Ammon's horn (tissue), 1 donor: Measurements from ENCODE around the gene ADH5.
"Not testable (repeated sequence)": the region's sequence is repeated elsewhere in the genome, so short reads cannot be mapped to it uniquely, and the experiment has no call there.

ENCODE experiments used
- DNase-seq: peaks from one replicate; pipeline ENCODE4 v3.0.0-alpha.2; 2016; ENCODE audit warnings: low spot score

The ADH5 gene

DNA sequence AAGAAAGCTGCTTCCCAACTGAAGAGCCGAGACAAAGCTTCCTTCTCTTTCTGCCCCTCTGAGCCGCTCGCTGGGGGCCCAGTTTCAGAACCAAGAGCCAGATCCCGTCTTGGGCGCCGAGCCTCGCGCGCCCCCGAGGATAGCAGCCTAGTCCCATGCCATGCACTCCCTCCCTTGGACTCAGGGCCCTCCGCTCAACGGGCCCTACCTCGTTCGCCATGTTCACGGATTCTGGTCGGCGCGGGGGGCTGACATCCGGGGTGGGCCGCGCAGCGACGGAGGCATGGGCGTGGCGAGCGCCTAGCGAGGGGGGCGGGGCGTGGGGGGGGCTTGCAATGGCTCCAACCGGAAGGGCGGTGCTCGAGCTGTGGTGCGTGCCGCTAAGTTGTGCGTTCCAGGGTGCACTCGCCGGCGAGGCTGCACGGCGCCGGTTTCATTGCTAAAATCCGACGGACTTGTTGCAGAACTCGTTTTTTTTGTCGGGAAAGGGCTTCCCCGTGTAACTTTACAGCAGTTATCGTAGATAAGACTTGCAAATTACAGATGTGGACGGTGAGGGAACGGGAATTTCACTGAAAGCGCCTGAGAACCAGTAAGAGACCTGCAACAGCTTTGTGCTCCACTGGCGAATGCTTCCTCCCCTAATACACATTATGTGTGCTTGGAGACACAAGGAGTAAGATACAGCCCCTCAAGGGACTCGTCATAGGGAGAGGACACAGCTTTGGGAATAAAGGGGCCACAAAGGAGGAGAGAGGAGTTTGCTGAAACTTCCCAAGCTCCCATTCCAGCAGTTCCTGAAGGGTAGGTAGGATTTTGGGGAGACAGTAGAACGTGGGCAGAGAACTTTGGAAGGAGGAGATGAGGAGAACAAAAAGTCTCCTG, at the start of gene ADH5:
Gene ADH5, minus strand, starts transcription at position 308 of the 885 bp plus-strand sequence. Its CDS starts 88 bp downstream, at position 220.
- DNase-seq: peak; percentile 91

DNA sequence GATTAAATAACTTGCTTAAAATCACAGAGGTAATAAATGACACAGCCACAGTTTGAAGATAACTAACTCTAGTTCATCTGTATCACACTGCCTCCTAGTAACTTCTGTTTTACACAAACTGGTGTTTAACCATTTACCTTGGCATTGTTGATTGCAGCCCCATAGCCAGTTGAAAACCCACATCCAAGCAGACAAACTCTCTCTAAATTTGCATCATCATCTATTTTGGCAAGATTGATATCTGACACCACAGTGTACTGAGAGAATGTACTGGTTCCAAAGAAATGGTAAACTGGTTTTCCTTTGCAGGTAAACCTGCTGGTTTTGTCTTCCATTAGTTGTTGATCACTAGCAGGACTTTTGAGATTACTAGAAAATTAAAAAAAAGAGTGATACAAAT, 47.7 kb upstream of the ADH5 start:
- DNase-seq: no peak

DNA sequence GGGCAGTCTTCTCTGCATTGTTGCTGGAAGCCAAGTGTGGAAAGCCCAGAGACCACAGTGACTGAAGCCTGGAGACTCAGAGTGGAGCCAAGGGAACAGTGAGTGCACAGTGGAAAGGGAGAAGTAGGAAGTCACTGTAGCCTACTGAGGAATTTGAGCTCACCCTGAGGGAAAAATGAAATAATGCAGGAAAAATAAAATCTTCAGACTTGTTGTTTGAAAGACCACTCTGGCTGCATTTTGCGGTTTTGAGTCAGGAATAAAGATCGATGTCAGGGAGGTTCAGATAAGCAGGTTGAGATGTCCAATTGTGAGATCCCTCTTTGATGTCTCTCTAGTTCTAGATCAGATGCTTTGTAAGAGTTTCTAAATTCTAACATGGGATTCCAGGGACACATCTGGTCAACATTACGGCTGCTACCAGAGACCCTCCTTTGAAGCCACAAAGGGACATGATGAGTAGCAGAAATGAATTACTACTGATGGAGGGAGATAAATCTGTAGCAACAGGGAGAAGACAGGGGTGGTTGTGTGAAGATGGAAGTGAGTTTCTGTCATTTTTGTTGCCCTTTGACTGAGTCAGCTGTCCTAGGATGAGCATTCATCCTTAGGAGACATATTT, 47.1 kb upstream of the ADH5 start:
- DNase-seq: no peak

DNA sequence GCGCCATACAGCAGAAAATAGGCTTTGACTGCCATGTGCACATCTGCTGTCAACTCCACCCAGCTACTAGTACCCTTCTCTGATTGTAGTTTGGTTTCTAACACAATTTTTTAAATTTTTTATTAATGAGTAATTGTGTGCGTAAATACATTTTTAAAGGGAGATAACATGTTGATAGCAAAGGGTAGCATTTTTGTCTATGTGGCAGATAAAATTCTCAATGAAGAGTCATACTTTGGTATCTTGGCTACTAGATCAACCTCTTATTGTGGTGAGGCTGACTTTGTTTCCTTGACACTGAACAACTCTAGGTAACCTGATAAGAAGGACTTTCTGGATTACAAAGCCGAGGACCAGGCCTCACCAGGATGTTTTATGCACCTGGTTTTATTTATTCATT, 46.0 kb upstream of the ADH5 start:
- DNase-seq: no peak

DNA sequence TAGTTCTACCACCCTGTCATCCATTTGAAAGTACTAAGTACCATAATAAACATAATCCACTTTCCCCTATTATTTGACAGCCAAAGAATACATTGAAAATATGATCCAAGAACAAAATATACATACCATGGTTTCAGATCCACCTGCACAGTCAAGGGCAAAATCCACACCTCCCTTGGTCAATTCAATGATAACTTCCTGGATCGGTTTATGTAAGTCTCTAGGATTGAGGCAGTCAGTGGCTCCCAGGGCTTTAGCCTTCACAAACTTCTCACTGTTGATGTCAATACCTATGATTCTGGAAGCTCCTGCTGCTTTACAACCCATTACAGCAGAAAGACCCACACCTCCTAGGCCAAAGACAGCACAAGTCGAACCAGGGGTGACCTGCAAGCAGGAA, 42.8 kb upstream of the ADH5 start:
- DNase-seq: no peak

DNA sequence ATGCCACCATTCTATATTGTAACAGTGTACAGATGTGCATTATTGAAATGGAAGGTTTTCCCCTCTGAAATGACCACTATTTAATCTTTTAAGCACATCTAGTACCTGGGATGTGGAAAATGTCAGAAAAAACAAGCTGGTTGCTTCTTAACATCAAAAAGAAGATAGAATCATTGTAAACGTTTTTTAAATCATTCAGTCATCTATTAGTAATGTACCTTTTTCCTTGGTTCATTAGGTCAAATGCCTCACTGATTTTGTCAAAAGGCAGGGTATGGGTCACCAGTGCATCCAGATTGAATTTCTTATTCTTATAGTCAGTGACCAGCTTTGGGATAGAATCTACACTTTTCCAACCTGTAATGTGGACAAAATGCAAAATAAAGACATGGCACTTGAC, 37.8 kb upstream of the ADH5 start:
- DNase-seq: no peak

DNA sequence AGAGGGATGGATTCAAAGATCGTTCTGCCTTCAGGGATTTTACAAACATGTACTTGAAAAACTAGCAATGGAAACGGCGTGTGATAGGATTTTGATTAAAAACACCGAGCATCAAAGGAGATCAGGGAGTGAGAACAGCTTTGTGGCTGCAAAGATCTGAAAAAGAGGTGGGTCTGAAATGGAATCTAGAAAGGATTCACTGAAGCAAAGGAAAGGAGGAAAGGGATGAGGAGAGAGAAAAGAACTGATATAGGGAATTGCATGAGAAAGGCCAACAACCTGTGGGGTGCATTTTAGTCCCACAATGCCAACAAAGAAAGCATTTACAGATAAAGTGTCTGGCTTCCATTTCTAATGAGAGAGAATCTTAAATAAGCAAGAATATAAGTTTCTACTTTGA, 32.4 kb upstream of the ADH5 start:
- no peak for DNase-seq

DNA sequence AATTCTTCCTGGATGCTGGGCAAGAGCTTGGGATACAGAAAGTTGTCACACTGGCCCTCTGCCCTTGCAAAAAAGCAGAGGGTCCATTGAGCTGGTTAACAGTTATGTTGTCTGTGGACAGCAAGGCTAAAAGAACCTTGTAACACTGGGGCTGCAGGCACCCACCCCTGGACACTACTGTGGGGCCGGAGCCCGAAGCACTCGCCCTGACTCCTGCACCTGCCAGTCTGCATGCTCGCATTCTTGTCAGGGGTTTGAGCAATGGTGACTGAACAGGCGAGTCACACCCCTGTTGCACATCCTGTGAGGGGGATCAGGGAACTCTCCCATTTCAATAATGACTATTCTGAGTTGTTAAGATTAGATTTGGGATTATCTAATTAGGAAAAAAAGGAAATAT, 31.9 kb upstream of the ADH5 start:
- DNase-seq: no peak

DNA sequence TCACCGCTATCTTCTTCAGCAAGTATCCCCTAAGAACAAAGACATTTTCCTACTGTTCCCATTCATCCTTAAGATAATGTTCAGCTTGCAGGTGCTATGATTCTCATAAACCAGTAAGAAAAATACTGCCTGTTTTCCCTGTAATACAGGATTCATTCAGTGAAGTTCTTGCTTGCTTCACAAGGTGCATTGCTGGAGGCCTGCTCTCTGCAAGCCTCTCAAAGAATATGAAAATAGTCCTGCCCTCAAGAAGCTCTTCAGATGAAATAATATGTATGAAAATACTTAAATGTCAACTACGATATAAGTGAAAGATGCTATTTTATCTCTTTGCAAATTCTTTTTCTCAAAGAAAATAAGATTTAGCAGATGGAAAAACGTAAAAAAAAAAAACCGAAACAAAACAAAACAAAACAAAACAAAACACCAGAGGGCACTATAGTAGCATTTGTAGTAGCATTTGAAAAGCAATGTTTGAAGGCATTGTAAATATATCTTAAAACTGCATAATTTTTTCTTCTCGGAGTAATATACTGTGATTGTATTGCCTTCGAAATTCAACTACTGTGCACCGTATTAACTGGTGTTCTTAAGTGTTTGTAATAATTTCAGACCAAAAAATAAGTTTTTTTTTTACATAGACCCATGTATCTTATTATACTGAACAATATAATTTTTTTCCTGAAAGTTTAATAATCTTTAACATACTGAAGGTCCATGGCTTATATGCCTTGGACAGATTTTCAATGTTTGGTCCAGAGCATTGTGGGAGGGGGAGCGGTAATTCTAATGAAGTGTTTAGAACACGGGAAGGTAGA, 29.5 kb upstream of the ADH5 start:
- no peak for DNase-seq

DNA sequence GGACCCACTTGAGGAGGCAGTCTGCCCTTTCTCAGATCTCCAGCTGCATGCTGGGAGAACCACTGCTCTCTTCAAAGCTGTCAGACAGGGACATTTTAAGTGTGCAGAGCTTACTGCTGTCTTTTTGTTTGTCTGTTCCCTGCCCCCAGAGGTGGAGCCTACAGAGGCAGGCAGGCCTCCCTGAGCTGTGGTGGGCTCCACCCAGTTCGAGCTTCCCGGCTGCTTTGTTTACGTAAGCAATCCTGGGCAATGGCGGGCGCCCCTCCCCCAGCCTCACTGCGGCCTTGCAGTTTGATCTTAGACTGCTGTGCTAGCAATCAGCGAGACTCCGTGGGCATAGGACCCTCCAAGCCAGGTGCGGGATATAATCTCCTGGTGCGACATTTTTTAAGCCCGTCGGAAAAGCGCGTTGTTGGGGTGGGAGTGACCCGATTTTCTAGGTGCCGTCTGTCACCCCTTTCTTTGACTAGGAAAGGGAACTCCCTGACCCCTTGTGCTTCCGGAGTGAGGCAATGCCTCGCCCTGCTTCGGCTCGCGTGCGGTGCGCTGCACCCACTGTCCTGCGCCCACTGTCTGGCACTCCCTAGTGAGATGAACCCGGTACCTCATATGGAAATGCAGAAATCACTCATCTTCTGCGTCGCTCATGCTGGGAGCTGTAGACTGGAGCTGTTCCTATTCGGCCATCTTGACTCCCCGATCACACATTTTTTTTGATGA, 28.7 kb upstream of the ADH5 start:
- DNase-seq: not testable (repeated sequence)

DNA sequence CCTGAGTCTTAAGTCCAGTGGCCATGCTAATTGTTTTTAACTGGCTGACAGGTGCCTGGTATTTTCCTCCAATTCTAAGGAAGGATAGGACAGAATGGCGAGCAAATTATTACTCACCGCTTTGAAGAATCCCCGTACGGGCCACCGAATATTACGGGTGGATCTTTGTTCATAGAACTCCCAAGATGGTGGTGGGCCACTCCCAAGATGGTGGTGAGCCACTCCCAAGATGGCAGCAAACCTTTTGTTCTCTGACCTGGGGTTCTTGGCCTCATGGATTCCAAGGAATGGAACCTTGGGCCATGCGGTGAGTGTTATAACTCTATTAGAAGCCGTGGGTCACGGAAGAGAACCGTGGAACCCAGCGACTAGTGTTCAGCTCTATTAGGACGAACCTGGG, 20.7 kb upstream of the ADH5 start:
- not testable (repeated sequence) for DNase-seq

DNA sequence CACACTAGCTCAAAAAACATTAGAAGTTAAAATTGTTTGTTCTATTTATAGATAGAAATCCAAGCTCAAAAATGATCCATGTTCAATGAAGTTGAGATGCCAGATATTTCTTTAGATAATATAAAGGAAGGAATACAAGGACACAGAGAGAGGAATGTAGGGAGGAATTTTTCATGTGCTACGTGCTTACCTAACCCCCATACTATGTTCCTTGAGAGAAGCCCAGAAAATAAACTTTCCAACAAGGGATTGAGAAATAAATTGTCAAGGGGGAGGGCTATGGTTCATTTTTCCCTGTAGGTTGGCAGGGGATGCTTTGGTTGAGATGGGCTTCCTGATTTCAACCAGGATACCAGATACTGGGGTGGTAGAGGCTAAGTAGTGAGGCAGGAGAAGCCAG, 15.6 kb upstream of the ADH5 start:
- no peak for DNase-seq

DNA sequence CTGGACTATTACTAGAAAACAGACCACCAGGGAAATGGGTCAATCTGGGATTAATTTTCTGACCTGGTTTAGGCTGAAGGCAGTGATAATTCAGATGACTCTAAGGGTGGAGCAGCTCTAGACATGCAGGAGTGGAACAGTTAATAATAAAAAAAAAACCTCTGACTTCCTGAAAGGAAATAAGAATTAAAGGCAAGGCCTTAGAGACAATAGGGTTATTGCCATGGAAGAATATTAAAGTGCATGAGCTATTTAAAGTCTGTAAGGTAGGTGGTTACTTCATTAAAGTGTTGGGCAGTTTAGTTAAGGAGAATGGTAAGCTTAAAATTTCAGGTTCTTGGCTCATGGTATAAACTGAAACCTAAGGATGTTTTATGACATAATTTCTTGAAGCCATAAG, 14.6 kb upstream of the ADH5 start:
- DNase-seq: no peak

DNA sequence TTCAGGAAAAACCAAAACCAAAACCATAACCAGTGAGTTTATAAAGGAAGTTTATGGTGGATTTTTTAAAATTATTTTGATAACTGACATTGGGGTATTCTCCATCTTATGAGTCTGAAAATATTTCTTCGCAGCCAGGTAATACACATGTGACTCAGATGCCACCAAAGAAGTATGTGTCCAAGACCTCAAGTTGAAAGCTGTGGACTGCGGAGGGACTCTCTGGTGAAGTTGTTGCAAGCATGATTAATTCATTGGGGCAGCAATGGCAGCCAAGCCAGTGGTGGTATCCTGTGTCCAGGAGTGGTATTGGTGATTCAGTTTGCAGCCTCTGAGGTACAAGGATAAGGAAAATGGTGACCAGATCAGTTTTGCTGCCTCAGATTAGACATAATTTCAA, 14.0 kb upstream of the ADH5 start:
- no peak for DNase-seq

DNA sequence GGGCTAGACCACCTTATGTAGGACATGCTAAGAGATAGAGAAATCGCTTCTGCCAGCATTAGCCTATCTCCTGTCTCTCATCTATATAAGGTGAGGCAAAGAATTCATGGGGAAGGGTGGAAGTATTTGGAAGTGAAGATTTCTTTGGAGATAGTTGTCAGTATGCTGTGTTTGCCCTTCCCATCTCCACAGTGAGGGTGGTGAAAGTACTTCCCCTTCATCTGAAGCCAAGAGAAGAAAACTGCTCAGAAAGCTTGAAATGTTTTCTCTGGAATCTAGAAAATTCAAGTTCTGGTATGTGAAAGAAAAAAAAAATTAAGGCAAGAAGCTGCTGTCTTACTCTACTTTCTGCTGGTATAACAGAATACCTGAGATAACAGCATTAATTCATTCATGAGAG, 12.3 kb upstream of the ADH5 start:
- DNase-seq: no peak

DNA sequence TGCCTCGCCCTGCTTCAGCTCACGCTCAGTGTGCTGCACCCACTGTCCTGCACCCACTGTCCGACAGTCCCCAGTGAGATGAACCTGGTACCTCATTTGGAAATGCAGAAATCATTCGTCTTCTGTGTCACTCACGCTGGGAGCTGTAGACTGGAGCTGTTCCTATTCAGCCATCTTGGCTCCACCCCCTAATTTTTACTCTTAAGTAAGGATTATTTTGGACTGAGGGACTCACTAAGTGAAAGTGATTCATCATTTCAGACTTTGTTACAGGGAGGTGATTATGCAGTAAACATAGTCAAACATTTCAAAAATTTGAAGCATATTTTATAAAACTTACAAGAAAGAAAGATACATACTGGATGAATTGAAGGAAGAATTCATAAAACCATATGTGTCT, 11.2 kb upstream of the ADH5 start:
- not testable (repeated sequence) for DNase-seq

DNA sequence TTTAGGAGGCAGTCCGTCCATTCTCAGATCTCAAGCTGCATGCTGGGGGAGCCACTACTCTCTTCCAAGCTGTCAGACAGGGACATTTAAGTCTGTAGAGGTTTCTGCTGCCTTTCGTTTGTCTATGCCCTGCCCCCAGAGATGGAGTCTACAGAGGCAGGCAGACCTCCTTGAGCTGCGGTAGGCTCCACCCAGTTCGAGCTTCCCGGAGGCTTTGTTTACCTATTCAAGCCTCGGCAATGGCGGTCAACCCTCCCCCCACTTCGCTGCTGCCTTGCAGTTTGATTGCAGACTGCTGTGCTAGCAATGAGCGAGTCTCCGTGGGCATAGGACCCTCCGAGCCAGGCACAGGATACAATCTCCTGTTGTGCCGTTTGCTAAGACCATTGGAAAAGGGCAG, 10.7 kb upstream of the ADH5 start:
- DNase-seq: no peak

DNA sequence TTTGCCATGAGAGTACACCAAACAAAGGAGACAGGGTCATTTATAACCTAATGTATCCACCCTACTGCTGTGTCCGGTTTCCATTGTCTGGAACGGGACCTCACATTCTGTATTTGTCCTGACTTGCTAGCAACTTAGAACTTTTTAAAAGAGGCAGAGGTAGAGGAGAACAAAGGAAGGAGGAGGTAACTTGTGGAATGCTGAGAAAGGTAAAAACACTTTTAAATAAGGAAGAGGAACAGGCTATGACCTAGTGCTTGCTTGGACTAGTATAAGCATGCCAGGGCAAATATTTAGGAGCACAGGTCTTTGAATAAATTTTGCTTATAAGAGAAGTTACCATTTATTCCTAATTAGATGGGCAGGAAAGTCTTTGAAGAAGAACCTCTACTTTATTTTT, 3.3 kb upstream of the ADH5 start:
- not testable (repeated sequence) for DNase-seq

DNA sequence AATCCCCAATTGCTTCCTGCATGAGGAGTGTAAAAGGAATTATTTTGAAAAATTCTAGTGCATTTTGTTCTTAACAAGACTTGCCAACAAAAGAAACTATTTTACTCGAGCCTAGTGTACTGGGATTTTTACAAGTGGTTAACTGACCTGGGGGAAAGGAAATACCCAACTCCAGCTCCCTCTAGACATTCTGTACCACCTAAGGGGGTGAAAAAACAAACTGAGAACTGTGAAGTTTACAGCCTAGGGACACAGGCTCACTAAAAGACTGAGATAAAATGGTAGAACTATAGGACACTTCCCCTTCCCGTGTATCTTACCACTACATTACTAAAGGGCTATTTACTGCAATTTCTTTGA, 2.6 kb upstream of the ADH5 start:
- DNase-seq: no peak

DNA sequence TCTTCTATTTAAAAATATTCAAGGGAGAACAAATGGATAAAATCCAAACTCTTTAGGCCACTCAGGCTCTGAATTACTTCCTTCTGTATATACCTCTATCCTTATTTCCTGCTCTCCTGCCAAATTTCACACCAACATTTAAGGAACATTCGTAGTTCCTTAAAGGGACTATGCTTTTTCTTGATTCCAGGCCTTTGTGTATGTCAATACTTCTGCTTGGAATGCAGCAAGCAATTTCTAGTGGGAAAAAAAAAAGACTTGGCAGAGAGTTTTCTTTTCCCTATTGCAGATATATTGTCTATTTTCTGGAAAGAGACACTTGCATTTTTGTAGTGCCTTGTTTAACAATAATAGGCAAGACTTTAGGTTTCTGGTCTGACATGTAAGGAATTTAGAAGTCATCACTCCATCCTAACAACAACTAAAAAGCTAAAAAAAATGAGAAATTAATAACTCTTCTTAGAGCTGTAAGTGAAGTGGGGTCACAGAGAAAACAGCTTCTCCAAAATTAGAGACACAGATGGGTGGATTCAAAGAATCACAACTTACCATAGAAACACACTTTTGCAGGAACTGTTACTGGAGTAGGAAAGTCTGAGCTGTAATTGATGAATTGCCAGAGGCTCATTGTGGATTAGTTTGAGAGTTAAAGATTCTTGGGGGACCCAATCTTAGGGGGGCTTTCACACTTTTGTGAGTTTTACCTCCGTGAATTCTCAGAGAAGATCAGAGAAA, 2.1 kb upstream of the ADH5 start:
- no peak for DNase-seq

DNA sequence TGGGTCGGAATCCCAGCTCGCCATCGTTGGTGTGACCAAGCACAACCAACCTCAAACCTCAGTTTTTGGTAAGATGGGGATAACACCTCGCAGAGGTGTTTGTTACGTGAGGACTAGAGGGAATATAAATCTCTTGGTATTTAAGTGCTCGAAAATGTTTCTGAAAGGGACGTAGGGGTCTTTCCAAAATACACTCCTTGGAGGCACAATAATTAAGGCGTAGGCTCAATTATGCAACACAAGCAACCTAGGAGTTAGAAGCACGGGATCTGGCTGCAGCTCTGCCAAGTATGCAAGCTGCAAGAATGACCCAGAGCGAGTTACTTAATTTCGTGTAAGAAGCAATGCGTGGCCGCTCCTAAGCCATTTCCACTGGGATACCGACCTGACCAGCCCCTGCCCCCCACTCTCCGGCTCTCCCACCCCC, 552 bp downstream of the ADH5 start:
- peak; percentile 70 for DNase-seq
